H9 (cell line): ENCODE measurements around the gene IQCC. TPM values are rescaled to one million over a fixed set of nuclear protein-coding genes. Genes with fewer than 3 reads are reported as not detected.

Experiments
- DNase-seq: peaks from one replicate; pipeline ENCODE4 v3.0.0-alpha.2; 2017
- H2AFZ ChIP-seq: one replicate; pipeline ENCODE4 v1.6.1; 2013; ENCODE audit warnings: mild to moderate bottlenecking, low read length, control low read depth, moderate library complexity
- H2AK5ac ChIP-seq: 2 replicates; pipeline ENCODE4 v1.6.1; 2013; ENCODE audit warnings: low read length, control low read depth, mixed read lengths; ENCODE audit not compliant: insufficient read length
- H2BK120ac ChIP-seq: one replicate; pipeline ENCODE4 v1.6.1; 2013; ENCODE audit warnings: low read depth, mild to moderate bottlenecking, low read length, control low read depth, inconsistent platforms; ENCODE audit not compliant: poor library complexity, severe bottlenecking
- H2BK12ac ChIP-seq: 2 replicates; pipeline ENCODE4 v1.6.1; 2013; ENCODE audit warnings: low read length, control low read depth, mixed read lengths, low read depth; ENCODE audit not compliant: insufficient read length
- H2BK15ac ChIP-seq: 2 replicates; pipeline ENCODE4 v1.6.1; 2013; ENCODE audit warnings: low read depth, low read length, control low read depth
- H2BK20ac ChIP-seq: one replicate; pipeline ENCODE4 v1.6.1; 2013; ENCODE audit warnings: low read depth, mild to moderate bottlenecking, low read length, control low read depth, inconsistent platforms; ENCODE audit not compliant: poor library complexity, severe bottlenecking
- H2BK5ac ChIP-seq: 2 replicates; pipeline ENCODE4 v1.6.1; 2013; ENCODE audit warnings: low read length, control low read depth, mixed read lengths; ENCODE audit not compliant: insufficient read length
- H3K14ac ChIP-seq: 2 replicates; pipeline ENCODE4 v1.6.1; 2013; ENCODE audit warnings: low read length, control low read depth; ENCODE audit not compliant: insufficient read depth
- H3K18ac ChIP-seq: 2 replicates; pipeline ENCODE4 v1.6.1; 2013; ENCODE audit warnings: low read depth, mild to moderate bottlenecking, mixed read lengths, low read length, control low read depth; ENCODE audit not compliant: insufficient read length
- H3K23ac ChIP-seq: 2 replicates; pipeline ENCODE4 v1.6.1; 2013; ENCODE audit warnings: low read length, control low read depth, mixed read lengths, low read depth; ENCODE audit not compliant: insufficient read length
- H3K23me2 ChIP-seq: 2 replicates; pipeline ENCODE4 v1.6.1; 2013; ENCODE audit warnings: low read depth, mild to moderate bottlenecking, mixed read lengths, low read length, control low read depth; ENCODE audit not compliant: insufficient read length, poor library complexity, severe bottlenecking
- H3K27ac ChIP-seq: 2 replicates; pipeline ENCODE4 v1.5.1; 2013; ENCODE audit warnings: low read length, control low read depth, mixed read lengths, low read depth; ENCODE audit not compliant: insufficient read length
- H3K27me3 ChIP-seq: 2 replicates; pipeline ENCODE4 v1.6.1; 2013; ENCODE audit warnings: low read length, control low read depth, inconsistent platforms; ENCODE audit not compliant: insufficient read depth
- H3K4ac ChIP-seq: 2 replicates; pipeline ENCODE4 v1.6.1; 2013; ENCODE audit warnings: low read depth, mild to moderate bottlenecking, control low read depth, inconsistent platforms, low read length, moderate library complexity
- H3K4me1 ChIP-seq: 2 replicates; pipeline ENCODE4 v1.6.1; 2013; ENCODE audit warnings: low read length, control low read depth, inconsistent platforms; ENCODE audit not compliant: insufficient read depth
- H3K4me2 ChIP-seq: 2 replicates; pipeline ENCODE4 v1.6.1; 2013; ENCODE audit warnings: low read length, control low read depth, mixed read lengths; ENCODE audit not compliant: insufficient read length, insufficient read depth
- H3K56ac ChIP-seq: 2 replicates; pipeline ENCODE4 v1.6.1; 2013; ENCODE audit warnings: low read depth, mild to moderate bottlenecking, mixed read lengths, low read length, control low read depth; ENCODE audit not compliant: insufficient read length
- H3K79me1 ChIP-seq: 2 replicates; pipeline ENCODE4 v1.6.1; 2013; ENCODE audit warnings: low read depth, mild to moderate bottlenecking, moderate library complexity, low read length, control low read depth, inconsistent platforms; ENCODE audit not compliant: insufficient read depth, poor library complexity, severe bottlenecking
- H3K79me2 ChIP-seq: 2 replicates; pipeline ENCODE4 v1.6.1; 2013; ENCODE audit warnings: low read length, control low read depth, inconsistent platforms; ENCODE audit not compliant: insufficient read depth
- H3K9ac ChIP-seq: 2 replicates; pipeline ENCODE4 v1.6.1; 2013; ENCODE audit warnings: low read length, control low read depth, mixed read lengths; ENCODE audit not compliant: insufficient read length; ENCODE audit errors: extremely low read depth
- H3K9me3 ChIP-seq: one replicate; pipeline ENCODE4 v1.6.1; 2013; ENCODE audit warnings: low read depth, low read length, inconsistent platforms; ENCODE audit not compliant: control insufficient read depth
- H3T11ph ChIP-seq: one replicate; pipeline ENCODE4 v1.6.1; 2013; ENCODE audit warnings: mild to moderate bottlenecking, low read length, control low read depth, inconsistent platforms
- H4K20me1 ChIP-seq: one replicate; pipeline ENCODE4 v1.6.1; 2013; ENCODE audit not compliant: control insufficient read depth, insufficient read length, insufficient read depth
- H4K5ac ChIP-seq: 2 replicates; pipeline ENCODE4 v1.6.1; 2013; ENCODE audit warnings: low read depth, mild to moderate bottlenecking, mixed read lengths, low read length, control low read depth; ENCODE audit not compliant: insufficient read length
- H4K8ac ChIP-seq: replicated peaks from 2 replicates; pipeline ENCODE4 v1.6.1; 2013; ENCODE audit warnings: low read length, control low read depth, mixed read lengths, low read depth; ENCODE audit not compliant: insufficient read length
- H4K91ac ChIP-seq: 2 replicates; pipeline ENCODE4 v1.6.1; 2013; ENCODE audit warnings: low read depth, mild to moderate bottlenecking, moderate library complexity, mixed read lengths, low read length, control low read depth; ENCODE audit not compliant: insufficient read length
- H3K27ac Mint-ChIP-seq, 3 experiments: 2 replicates in 2 of 3; 3 replicates in 1 of 3; pipeline ENCODE4 v1.8.0; 2020 to 2021; ENCODE audit warnings: mixed read lengths in 3 of 3, mild to moderate bottlenecking in 1 of 3, moderate library complexity in 1 of 3
- H3K27me3 Mint-ChIP-seq: 2 replicates; pipeline ENCODE4 v1.8.0; 2021; ENCODE audit warnings: low read depth, mild to moderate bottlenecking, moderate library complexity, mixed read lengths
- H3K36me3 Mint-ChIP-seq, 3 experiments: 2 replicates in 2 of 3; 3 replicates in 1 of 3; pipeline ENCODE4 v1.8.0; 2020 to 2021; ENCODE audit warnings: low read depth in 3 of 3, mixed read lengths in 3 of 3; ENCODE audit not compliant: insufficient read depth in 1 of 3
- H3K4me1 Mint-ChIP-seq, 2 experiments: 2 replicates each; pipeline ENCODE4 v1.8.0; 2020; ENCODE audit warnings: mixed read lengths in 2 of 2
- H3K4me3 Mint-ChIP-seq, 2 experiments: 2 replicates in 1 of 2; 3 replicates in 1 of 2; pipeline ENCODE4 v1.8.0; 2020 to 2021; ENCODE audit warnings: mild to moderate bottlenecking in 2 of 2, mixed read lengths in 2 of 2, moderate library complexity in 1 of 2
- H3K9me3 Mint-ChIP-seq, 2 experiments: 2 replicates in 1 of 2; 3 replicates in 1 of 2; pipeline ENCODE4 v1.8.0; 2020; ENCODE audit warnings: mild to moderate bottlenecking in 2 of 2, mixed read lengths in 2 of 2, moderate library complexity in 1 of 2
- WGBS: extraction: QIAGEN DNeasy Blood & Tissue Kit; methylation state at CpG from one replicate; pipeline ENCODE4 v1.1.7; 2013; ENCODE audit warnings: missing lambda C conversion rate, low lambda C conversion rate, mixed read lengths; ENCODE audit not compliant: insufficient read length; ENCODE audit errors: extremely low coverage; 5-methylcytosine and 5-hydroxymethylcytosine counted together
- total RNA-seq: library from RNA; stranded (reverse); gene quantifications from 2 replicates; pipeline ENCODE4 v1.2.1, GENCODE V29; 2021
- TF ChIP-seq, protein P1 (sequence below): fragments of 200-600 bp; sonication (generic); conservative IDR thresholded peaks from 3 replicates; pipeline ENCODE4 v1.8.0; 2021; ENCODE audit warnings: antibody characterized with exemption, mild to moderate bottlenecking

IQCC gene
- total RNA-seq, 1 experiment from 2014 or later, result 5.3 TPM

DNA sequence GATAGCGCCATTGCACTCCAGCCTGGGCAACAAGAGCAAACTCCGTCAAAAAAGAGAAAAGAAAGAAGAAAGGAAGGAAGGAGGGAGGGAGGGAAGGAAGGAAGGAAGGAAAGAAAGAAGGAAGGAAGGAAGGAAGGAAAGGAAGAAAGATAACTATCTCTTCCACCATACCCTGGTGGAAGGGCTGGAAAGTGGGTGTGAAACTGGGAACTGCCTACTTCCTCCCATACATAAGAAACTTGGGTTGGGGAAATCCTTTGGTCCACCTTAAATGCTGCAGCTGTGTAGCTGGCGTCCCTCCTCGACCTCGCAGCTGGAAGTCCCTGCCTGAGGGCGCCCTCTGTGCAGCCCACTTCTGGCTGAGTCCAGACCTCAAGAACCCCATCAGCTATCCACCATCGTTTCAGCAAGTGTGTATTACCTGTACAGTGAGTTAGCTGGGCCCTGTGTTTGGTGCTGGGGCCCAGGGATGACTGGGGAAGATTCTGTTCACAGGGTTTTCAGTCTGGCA lies 36.9 kb downstream of the IQCC start:
- Histone ChIP-seq H3K4ac (no peak overlapping the region), H3K56ac (no peak overlapping the region), H3K18ac (no peak overlapping the region), H3K79me2 (no peaks in the 10 kb centered on the region), H3K27ac (no peak overlapping the region), H3K14ac (no peak overlapping the region), H3K9me3 (no peaks in the 10 kb centered on the region), H3K27me3 (no peaks in the 10 kb centered on the region), H3K23ac (no peak overlapping the region), H2BK15ac (no peak overlapping the region), H3K79me1 (no peaks in the 10 kb centered on the region), H2BK12ac (no peak overlapping the region), H3K23me2 (peaks cover 17% of the 10 kb centered on the region), H3T11ph (no peak overlapping the region), H2AFZ (no peak overlapping the region), H4K8ac (no peak overlapping the region), H4K5ac (no peak overlapping the region), H4K91ac (no peak overlapping the region), H4K20me1 (no peaks in the 10 kb centered on the region), H3K4me1 (no peaks in the 10 kb centered on the region; the same call in 1 of the 2 replicates), H2BK20ac (no peak overlapping the region), H2BK5ac (no peak overlapping the region), H3K4me2 (no peak overlapping the region), H3K9ac (no peak overlapping the region), H2BK120ac (no peak overlapping the region), H2AK5ac (no peak overlapping the region)
- WGBS, result no CpG with 5 or more reads among the region's 7 CpGs
- Mint-ChIP-seq H3K36me3 (no peaks in the 10 kb centered on the region), H3K4me3 (peak overlapping the region; percentile 19 to 61; a peak in 4 of 5 replicates), H3K27me3 (peaks cover 4% of the 10 kb centered on the region), H3K4me1 (peaks cover 21 to 23% of the 10 kb centered on the region in 2 experiments), H3K27ac (no peak overlapping the region; a peak in 1 of 7 replicates), H3K9me3 (no peaks in the 10 kb centered on the region)
- TF ChIP-seq, protein P1, sequence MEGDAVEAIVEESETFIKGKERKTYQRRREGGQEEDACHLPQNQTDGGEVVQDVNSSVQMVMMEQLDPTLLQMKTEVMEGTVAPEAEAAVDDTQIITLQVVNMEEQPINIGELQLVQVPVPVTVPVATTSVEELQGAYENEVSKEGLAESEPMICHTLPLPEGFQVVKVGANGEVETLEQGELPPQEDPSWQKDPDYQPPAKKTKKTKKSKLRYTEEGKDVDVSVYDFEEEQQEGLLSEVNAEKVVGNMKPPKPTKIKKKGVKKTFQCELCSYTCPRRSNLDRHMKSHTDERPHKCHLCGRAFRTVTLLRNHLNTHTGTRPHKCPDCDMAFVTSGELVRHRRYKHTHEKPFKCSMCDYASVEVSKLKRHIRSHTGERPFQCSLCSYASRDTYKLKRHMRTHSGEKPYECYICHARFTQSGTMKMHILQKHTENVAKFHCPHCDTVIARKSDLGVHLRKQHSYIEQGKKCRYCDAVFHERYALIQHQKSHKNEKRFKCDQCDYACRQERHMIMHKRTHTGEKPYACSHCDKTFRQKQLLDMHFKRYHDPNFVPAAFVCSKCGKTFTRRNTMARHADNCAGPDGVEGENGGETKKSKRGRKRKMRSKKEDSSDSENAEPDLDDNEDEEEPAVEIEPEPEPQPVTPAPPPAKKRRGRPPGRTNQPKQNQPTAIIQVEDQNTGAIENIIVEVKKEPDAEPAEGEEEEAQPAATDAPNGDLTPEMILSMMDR, result no peak
- DNase-seq, result peak; percentile 50
